Peyer's patch (tissue), 4 donors: ENCODE measurements around the gene ADGRG1. TPM values are rescaled to one million over a fixed set of nuclear protein-coding genes. Genes with fewer than 3 reads are reported as not detected.

Source experiments
- DNase-seq, 3 donors: peaks; one replicate each; pipeline ENCODE4 v3.0.0-alpha.2; 2017 to 2019
- H3K27ac ChIP-seq, 4 donors: fragments of 200-600 bp; sonication (generic); one replicate each; pipeline ENCODE4 v1.5.1; 2016 to 2019
- H3K27me3 ChIP-seq, 2 donors: fragments of 200-600 bp; sonication (generic); one replicate each; pipeline ENCODE4 v1.5.1; 2019
- H3K36me3 ChIP-seq, 3 donors: fragments of 200-600 bp; sonication (generic); one replicate each; pipeline ENCODE4 v1.5.1; 2016 to 2019
- H3K4me1 ChIP-seq, 4 donors: fragments of 200-600 bp; sonication (generic); one replicate each; pipeline ENCODE4 v1.5.1; 2016 to 2019
- H3K4me3 ChIP-seq, 4 donors: fragments of 200-600 bp; sonication (generic); 1 replicate in 3 of 4; 2 replicates in 1 of 4; pipeline ENCODE4 v1.5.1; 2016 to 2019; ENCODE audit warnings: mild to moderate bottlenecking in 1 of 4
- H3K9me3 ChIP-seq, 4 donors: fragments of 200-600 bp; sonication (generic); one replicate each; pipeline ENCODE4 v1.5.1; 2016 to 2019; ENCODE audit warnings: mild to moderate bottlenecking in 1 of 4
- CTCF ChIP-seq, 6 experiments: fragments of 450-650 bp in 4 of 6; fragments of 200-600 bp in 2 of 6; sonication (generic) in 1 of 6; IDR thresholded peaks; one replicate each; pipeline ENCODE4 v1.5.1; 2017 to 2019; ENCODE audit warnings: antibody characterized with exemption in 6 of 6, mild to moderate bottlenecking in 3 of 6, moderate library complexity in 1 of 6
- POLR2A ChIP-seq, 2 donors: fragments of 450-650 bp; IDR thresholded peaks; one replicate each; pipeline ENCODE4 v1.5.1; 2017; ENCODE audit warnings: antibody characterized with exemption in 2 of 2, mild to moderate bottlenecking in 2 of 2, moderate library complexity in 2 of 2
- total RNA-seq, 4 donors: library from RNA; depleted of rRNA; stranded (reverse); fragments of >200 nt; gene quantifications; one replicate each; pipeline ENCODE4 v1.1.0, GENCODE V29; 2016

ADGRG1 gene
- 10 to 100 TPM; 12.8 to 50.3 (median 34.7) TPM for total RNA-seq

- peak in 2 of 3 donors; percentile 66 for DNase-seq
- H3K4me3 ChIP-seq = peak within 1 kb of the TSS in 2 of 4 donors; percentile 30 to 35
- no peaks in the 10 kb centered on the region for H3K27me3 ChIP-seq
These were observed at the start of gene ADGRG1 for GRCh38 chr16:57628008-57628781. Gene ADGRG1, plus strand, starts transcription at chr16:57628630. Its CDS starts 21,658 bp downstream, at chr16:57650288.

GRCh38 chr16:57579361-57579665 lies 49.1 kb upstream of the ADGRG1 start:
- TF ChIP-seq CTCF (IDR thresholded peaks at IDR 0.05) = no peak
- no peak for TF ChIP-seq POLR2A (IDR thresholded peaks at IDR 0.05)
- H3K4me1 ChIP-seq = no peaks in the 10 kb centered on the region
- H3K27me3 ChIP-seq = no peaks in the 10 kb centered on the region
- DNase-seq = peak in 1 of 3 donors; percentile 11
- H3K36me3 ChIP-seq = no peaks in the 10 kb centered on the region
- H3K27ac ChIP-seq = no peak overlapping the region
- H3K9me3 ChIP-seq = no peaks in the 10 kb centered on the region
- H3K4me3 ChIP-seq = no peak overlapping the region

More at GRCh38 chr16:57628008-57628781, at the start of gene ADGRG1:
- H3K9me3 ChIP-seq = no peaks in the 10 kb centered on the region
- H3K4me1 ChIP-seq = peaks cover 0 to 14% (median 0%) of the 10 kb centered on the region in 4 donors
- no peaks in the 10 kb centered on the region for H3K36me3 ChIP-seq
- peak in 1 of 2 donors; percentile 32 for TF ChIP-seq POLR2A (IDR thresholded peaks at IDR 0.05)
- TF ChIP-seq CTCF (IDR thresholded peaks at IDR 0.05) = no peak
- peak within 1 kb of the TSS in 2 of 4 donors; percentile 16 to 41 for H3K27ac ChIP-seq

GRCh38 chr16:57585051-57585687 lies 43.3 kb upstream of the ADGRG1 start:
- Histone ChIP-seq H3K27ac (no peak overlapping the region), H3K36me3 (no peaks in the 10 kb centered on the region), H3K4me3 (no peak overlapping the region), H3K9me3 (no peaks in the 10 kb centered on the region), H3K27me3 (no peaks in the 10 kb centered on the region), H3K4me1 (no peaks in the 10 kb centered on the region)
- DNase-seq = peak in 1 of 3 donors; percentile 18
- TF ChIP-seq CTCF (IDR thresholded peaks at IDR 0.05) (no peak), POLR2A (IDR thresholded peaks at IDR 0.05) (no peak)

- Histone ChIP-seq H3K27me3 (no peaks in the 10 kb centered on the region), H3K4me3 (no peak overlapping the region), H3K4me1 (no peaks in the 10 kb centered on the region), H3K27ac (peak overlapping the region in 1 of 4 donors; percentile 5), H3K36me3 (no peaks in the 10 kb centered on the region), H3K9me3 (no peaks in the 10 kb centered on the region)
- TF ChIP-seq POLR2A (IDR thresholded peaks at IDR 0.05) (no peak), CTCF (IDR thresholded peaks at IDR 0.05) (no peak)
- DNase-seq = peak in 1 of 3 donors; percentile 25
These were observed 39.6 kb upstream of the ADGRG1 start for GRCh38 chr16:57588831-57589230.

DNA sequence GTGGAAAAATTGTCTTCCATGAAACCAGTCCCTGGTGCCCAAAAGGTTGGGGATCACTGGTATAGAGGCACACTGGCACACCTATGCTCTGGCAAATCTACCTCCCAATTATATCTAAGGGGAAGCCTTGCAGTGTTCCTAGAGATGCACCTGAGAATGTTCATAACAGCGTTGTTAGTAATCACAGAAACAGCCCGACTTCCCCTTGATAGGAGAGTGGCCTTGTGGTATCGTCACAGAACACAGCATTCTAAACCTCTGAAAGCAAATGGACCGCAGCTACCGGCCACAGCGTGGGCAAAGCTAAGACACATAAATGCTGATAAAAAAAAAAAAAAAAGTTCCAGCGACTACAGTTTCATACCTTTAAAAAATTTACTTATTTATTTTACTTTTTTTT lies 39.1 kb upstream of the ADGRG1 start:
- Histone ChIP-seq H3K9me3 (no peaks in the 10 kb centered on the region), H3K27me3 (no peaks in the 10 kb centered on the region), H3K27ac (peak overlapping the region in 1 of 4 donors; percentile 5), H3K4me3 (no peak overlapping the region), H3K4me1 (no peaks in the 10 kb centered on the region), H3K36me3 (no peaks in the 10 kb centered on the region)
- DNase-seq = peak in 1 of 3 donors; percentile 66
- no peak for TF ChIP-seq POLR2A (IDR thresholded peaks at IDR 0.05)
- no peak for TF ChIP-seq CTCF (IDR thresholded peaks at IDR 0.05)
